Endothelial cell of umbilical vein (primary cell): Measurements from ENCODE around the gene FHIT. TPM values are rescaled to one million over a fixed set of nuclear protein-coding genes. Genes with fewer than 3 reads are reported as not detected.

Experiments used
- BruUV-seq: library from RNA; stranded (reverse); fragments of 400-500 nt; replicated peaks from 2 replicates; lab custom pipeline; 2021; lab: Mats Ljungman, UMichigan
- CTCF ChIA-PET: fragments of 300-600, 350-600 bp; sonication (Branson Sonifier 250); formaldehyde crosslinking; loops from one replicate; lab custom pipeline; 2021; ENCODE audit warnings: antibody characterized with exemption, inconsistent platforms; lab: Charles Lee
- POLR2A ChIA-PET: fragments of 300-600, 350-600 bp; sonication (Branson Sonifier 250); formaldehyde crosslinking; loops from one replicate; lab custom pipeline; 2021; ENCODE audit warnings: antibody characterized with exemption, inconsistent platforms; lab: Charles Lee
- DNase-seq: peaks from one replicate; pipeline ENCODE4 v3.0.0-alpha.2; 2011; ENCODE audit warnings: low read depth, low spot score
- FAIRE-seq: peaks from 2 replicates; lab custom pipeline; 2011; peaks lifted over from hg19 to GRCh38; lab: Jason Lieb, UNC
- H2AFZ ChIP-seq: 2 replicates; pipeline ENCODE4 v1.6.0; 2012; ENCODE audit warnings: low read depth, low read length, control low read depth, inconsistent platforms
- H3K27ac ChIP-seq: 2 replicates; pipeline ENCODE4 v1.5.1; 2011; ENCODE audit warnings: low read depth, mild to moderate bottlenecking, control low read depth, low read length, moderate library complexity; ENCODE audit not compliant: insufficient read depth
- H3K27me3 ChIP-seq, 2 experiments: 2 replicates each; pipeline versions ENCODE4 v1.6.0 to v1.6.1; 2011; ENCODE audit warnings: low read length in 2 of 2, mixed read lengths in 1 of 2; ENCODE audit not compliant: control insufficient read depth in 2 of 2, insufficient read depth in 2 of 2
- H3K36me3 ChIP-seq, 2 experiments: 2 replicates in 1 of 2; 3 replicates in 1 of 2; pipeline ENCODE4 v1.5.1; 2011; ENCODE audit warnings: low read length in 2 of 2, mild to moderate bottlenecking in 1 of 2, moderate library complexity in 1 of 2; ENCODE audit not compliant: control insufficient read depth in 2 of 2, insufficient read depth in 2 of 2; ENCODE audit errors: extremely low read depth in 1 of 2
- H3K4me1 ChIP-seq: 3 replicates; pipeline ENCODE4 v1.5.1; 2011; ENCODE audit warnings: mild to moderate bottlenecking, low read length; ENCODE audit not compliant: control insufficient read depth, insufficient read depth; ENCODE audit errors: extremely low read depth
- H3K4me2 ChIP-seq: 2 replicates; pipeline ENCODE4 v1.6.1; 2011; ENCODE audit warnings: low read length, control low read depth, mixed read lengths; ENCODE audit not compliant: insufficient read depth
- H3K4me3 ChIP-seq, 3 experiments: fragments of 200-600 bp in 1 of 3; sonication (generic), shearing (Covaris generic) in 1 of 3; replicated peaks in 1 of 3; 2 replicates each; pipeline ENCODE4 v1.5.1; 2011 to 2016; ENCODE audit warnings: control low read depth in 3 of 3, low read length in 3 of 3, mild to moderate bottlenecking in 2 of 3, inconsistent platforms in 1 of 3, low read depth in 1 of 3, moderate library complexity in 1 of 3; ENCODE audit not compliant: insufficient read depth in 1 of 3
- H3K79me2 ChIP-seq: 2 replicates; pipeline ENCODE4 v1.6.0; 2012; ENCODE audit warnings: low read length, inconsistent platforms; ENCODE audit not compliant: control insufficient read depth, insufficient read depth
- H3K9ac ChIP-seq: replicated peaks from 2 replicates; pipeline ENCODE3; 2011; ENCODE audit warnings: low read length, control low read depth; ENCODE audit not compliant: insufficient read depth; ENCODE audit errors: extremely low read depth
- H3K9me1 ChIP-seq: replicated peaks from 3 replicates; pipeline ENCODE4 v1.6.0; 2011; ENCODE audit warnings: mild to moderate bottlenecking, low read length; ENCODE audit not compliant: control insufficient read depth, insufficient read depth; ENCODE audit errors: extremely low read depth
- H3K9me3 ChIP-seq: replicated peaks from 2 replicates; pipeline ENCODE4 v1.5.1; 2012; ENCODE audit warnings: low read length, inconsistent platforms; ENCODE audit not compliant: control insufficient read depth, insufficient read depth
- H4K20me1 ChIP-seq: replicated peaks from 2 replicates; pipeline ENCODE3; 2011; ENCODE audit warnings: mild to moderate bottlenecking, low read length; ENCODE audit not compliant: control insufficient read depth, insufficient read depth; ENCODE audit errors: extremely low read depth
- CTCF ChIP-seq, 2 donors: IDR thresholded peaks; 1 replicate in 1 of 2; 2 replicates in 1 of 2; pipeline ENCODE4 v1.5.1; 2011; ENCODE audit warnings: low read length in 2 of 2, mild to moderate bottlenecking in 2 of 2, moderate library complexity in 2 of 2, control low read depth in 1 of 2, inconsistent platforms in 1 of 2, low read depth in 1 of 2; ENCODE audit not compliant: insufficient read depth in 1 of 2; ENCODE audit errors: extremely low read depth in 1 of 2
- EZH2 ChIP-seq: IDR thresholded peaks from 2 replicates; pipeline ENCODE4 v1.6.1; 2012; ENCODE audit warnings: borderline replicate concordance, low read depth, mild to moderate bottlenecking, moderate library complexity, low read length, inconsistent platforms; ENCODE audit not compliant: severe bottlenecking
- FOS ChIP-seq: IDR thresholded peaks from 2 replicates; pipeline ENCODE4 v1.6.1; 2011; ENCODE audit warnings: mild to moderate bottlenecking, low read length, moderate library complexity, borderline replicate concordance; ENCODE audit not compliant: insufficient read depth
- GATA2 ChIP-seq: IDR thresholded peaks from 2 replicates; pipeline ENCODE4 v1.7.0; 2011; ENCODE audit warnings: low read depth, mild to moderate bottlenecking, moderate library complexity, mixed read lengths, low read length; ENCODE audit not compliant: insufficient read length, insufficient read depth
- JUN ChIP-seq: IDR thresholded peaks from 2 replicates; pipeline ENCODE4 v1.6.1; 2011; ENCODE audit warnings: borderline replicate concordance, low read depth; ENCODE audit not compliant: insufficient read length, insufficient read depth
- MYC ChIP-seq: IDR thresholded peaks from one replicate; pipeline ENCODE4 v1.6.1; 2011; ENCODE audit warnings: mild to moderate bottlenecking, low read depth, low read length
- POLR2A ChIP-seq: IDR thresholded peaks from 2 replicates; pipeline ENCODE4 v1.6.1; 2012; ENCODE audit warnings: low read depth, mild to moderate bottlenecking, control low read depth, low read length
- POLR2AphosphoS5 ChIP-seq: IDR thresholded peaks from 2 replicates; pipeline ENCODE4 v1.6.1; 2012; ENCODE audit warnings: low read depth, mild to moderate bottlenecking, control low read depth, low read length, moderate library complexity; ENCODE audit not compliant: insufficient read depth
- dilution Hi-C: fragments of 300-500 bp; cut with MboI; formaldehyde crosslinking; loops from one replicate; pipeline ENCODE4 v1.15.0; 2019; ENCODE audit warnings: low sequenced_read_pairs; ENCODE audit not compliant: extremely low pct_ligation_motif_present
- intact Hi-C: fragments of 100-400 bp; cut with micrococcal nuclease; formaldehyde crosslinking; loops from one replicate; pipeline ENCODE4 v1.10.0; 2022
- polyA plus RNA-seq, 4 experiments: library from polyadenylated mRNA; depleted of rRNA in 3 of 4; stranded (reverse) in 3 of 4; unstranded in 1 of 4; fragments of >200 nt; gene quantifications; 2 replicates each; pipeline versions ENCODE4 v1.2.1 to v1.2.3, GENCODE V29; 2011 to 2012; ENCODE audit warnings: missing spikeins in 1 of 4
- total RNA-seq: library from RNA; stranded (reverse); gene quantifications from 2 replicates; pipeline ENCODE4 v1.2.3, GENCODE V29; 2021
- TF ChIP-seq, protein P1 (sequence below): IDR thresholded peaks from 2 replicates; pipeline ENCODE4 v1.6.1; 2011; ENCODE audit not compliant: insufficient read depth, insufficient read length

Gene FHIT
- total and polyA plus RNA-seq, 2 donors (not counting 3 experiments of a cell fraction or from before 2014, with no cell fraction given): 0.47 to 2.2 TPM

- dilution Hi-C loops: no loop called here
- intact Hi-C loops: no loop called here
- H3K27me3 ChIP-seq: no peaks in the 10 kb centered on the region
- H2AFZ ChIP-seq: no peak overlapping the region
- FAIRE-seq: no peak
- H3K9me3 ChIP-seq: no peaks in the 10 kb centered on the region
- CTCF ChIA-PET: no interaction called here
- POLR2A ChIA-PET: no interaction called here
- H3K36me3 ChIP-seq: no peaks in the 10 kb centered on the region
- no peak overlapping the region for H3K9ac ChIP-seq
- TF ChIP-seq POLR2A: no peak
- peak; percentile 11 for TF ChIP-seq FOS
- TF ChIP-seq GATA2: no peak
- TF ChIP-seq POLR2AphosphoS5: no peak
- no peak for TF ChIP-seq MYC
- no peak for TF ChIP-seq JUN
- H3K4me3 ChIP-seq: no peak overlapping the region
- H3K79me2 ChIP-seq: no peaks in the 10 kb centered on the region
- DNase-seq: no peak
- no peaks in the 10 kb centered on the region for H3K4me1 ChIP-seq
- no peaks in the 10 kb centered on the region for H3K9me1 ChIP-seq
- no peak overlapping the region for H3K27ac ChIP-seq
- no TSS peak for BruUV-seq
- no peak overlapping the region for H3K4me2 ChIP-seq
- H4K20me1 ChIP-seq: no peaks in the 10 kb centered on the region
These were observed 315.5 kb downstream of the FHIT start for GRCh38 chr3:60935709-60936108.

DNA sequence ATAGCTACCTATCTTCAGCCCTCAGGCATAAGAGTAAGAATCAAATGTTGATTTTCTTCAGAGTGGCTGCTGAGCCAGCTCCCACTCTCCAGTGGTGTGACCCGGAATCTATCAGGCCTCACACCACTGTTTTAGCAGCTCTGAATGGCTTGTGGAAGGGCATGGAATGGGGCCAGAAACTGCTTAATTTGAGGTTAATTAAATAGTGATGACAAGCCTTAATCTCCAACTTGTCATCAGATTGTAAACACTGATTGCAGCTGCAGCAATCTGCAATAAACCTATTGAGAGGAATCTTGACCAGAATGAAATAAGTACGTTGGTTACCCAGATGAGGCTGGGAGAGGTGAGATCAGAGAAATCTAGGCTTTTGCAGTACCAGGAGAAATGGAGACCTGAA lies 317.4 kb downstream of the FHIT start:
- Histone ChIP-seq H3K27me3 (no peaks in the 10 kb centered on the region), H3K9me3 (no peaks in the 10 kb centered on the region), H2AFZ (no peak overlapping the region), H3K4me3 (no peak overlapping the region), H3K27ac (no peak overlapping the region), H3K79me2 (no peaks in the 10 kb centered on the region), H3K4me2 (no peak overlapping the region), H4K20me1 (no peaks in the 10 kb centered on the region), H3K9me1 (no peaks in the 10 kb centered on the region), H3K9ac (no peak overlapping the region), H3K36me3 (no peaks in the 10 kb centered on the region), H3K4me1 (no peaks in the 10 kb centered on the region)
- no peak for TF ChIP-seq JUN
- TF ChIP-seq MYC: no peak
- TF ChIP-seq, protein P1, sequence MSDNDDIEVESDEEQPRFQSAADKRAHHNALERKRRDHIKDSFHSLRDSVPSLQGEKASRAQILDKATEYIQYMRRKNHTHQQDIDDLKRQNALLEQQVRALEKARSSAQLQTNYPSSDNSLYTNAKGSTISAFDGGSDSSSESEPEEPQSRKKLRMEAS: no peak
- TF ChIP-seq FOS: no peak
- no peak for TF ChIP-seq POLR2AphosphoS5
- no peak for TF ChIP-seq EZH2
- TF ChIP-seq GATA2: no peak
- TF ChIP-seq POLR2A: no peak
- no peak for TF ChIP-seq CTCF (IDR thresholded peaks at IDR 0.05; ENCODE audit: extremely low read depth in 1 of 2, insufficient read depth in 1 of 2, low read depth in 1 of 2, low read length in 2 of 2)
- FAIRE-seq: no peak
- dilution Hi-C loops (no loop called here), intact Hi-C loops (no loop called here)
- no TSS peak for BruUV-seq
- ChIA-PET POLR2A (no interaction called here), CTCF (no interaction called here)
- no peak for DNase-seq
